Testis (tissue), 2 donors: Measurements from ENCODE around the gene TMEM260.

Experiments used
- CTCF ChIP-seq, 3 experiments: fragments of 450-650 bp in 2 of 3; fragments of 200-600 bp in 1 of 3; sonication (generic) in 1 of 3; IDR thresholded peaks; one replicate each; pipeline ENCODE4 v1.5.1; 2016 to 2019; ENCODE audit warnings: antibody characterized with exemption in 3 of 3, mild to moderate bottlenecking in 2 of 3, moderate library complexity in 1 of 3
- POLR2A ChIP-seq: fragments of 450-650 bp; IDR thresholded peaks from one replicate; pipeline ENCODE4 v1.6.1; 2017; ENCODE audit warnings: antibody characterized with exemption, mild to moderate bottlenecking, moderate library complexity

- TF ChIP-seq CTCF (IDR thresholded peaks at IDR 0.05): no peak
- no peak for TF ChIP-seq POLR2A
Observed at GRCh38 chr14:56630707-56631106, 51.1 kb downstream of the TMEM260 start.
